Glomerular visceral epithelial cell (primary cell): Measurements from ENCODE around the gene FAM20C.
"Not testable (repeated sequence)": the region's sequence is repeated elsewhere in the genome, so short reads cannot be mapped to it uniquely, and the experiment has no call there.

ENCODE experiments used
- DNase-seq: peaks from one replicate; pipeline ENCODE4 v3.0.0-alpha.2; 2016; ENCODE audit errors: extremely low spot score

FAM20C gene

DNA sequence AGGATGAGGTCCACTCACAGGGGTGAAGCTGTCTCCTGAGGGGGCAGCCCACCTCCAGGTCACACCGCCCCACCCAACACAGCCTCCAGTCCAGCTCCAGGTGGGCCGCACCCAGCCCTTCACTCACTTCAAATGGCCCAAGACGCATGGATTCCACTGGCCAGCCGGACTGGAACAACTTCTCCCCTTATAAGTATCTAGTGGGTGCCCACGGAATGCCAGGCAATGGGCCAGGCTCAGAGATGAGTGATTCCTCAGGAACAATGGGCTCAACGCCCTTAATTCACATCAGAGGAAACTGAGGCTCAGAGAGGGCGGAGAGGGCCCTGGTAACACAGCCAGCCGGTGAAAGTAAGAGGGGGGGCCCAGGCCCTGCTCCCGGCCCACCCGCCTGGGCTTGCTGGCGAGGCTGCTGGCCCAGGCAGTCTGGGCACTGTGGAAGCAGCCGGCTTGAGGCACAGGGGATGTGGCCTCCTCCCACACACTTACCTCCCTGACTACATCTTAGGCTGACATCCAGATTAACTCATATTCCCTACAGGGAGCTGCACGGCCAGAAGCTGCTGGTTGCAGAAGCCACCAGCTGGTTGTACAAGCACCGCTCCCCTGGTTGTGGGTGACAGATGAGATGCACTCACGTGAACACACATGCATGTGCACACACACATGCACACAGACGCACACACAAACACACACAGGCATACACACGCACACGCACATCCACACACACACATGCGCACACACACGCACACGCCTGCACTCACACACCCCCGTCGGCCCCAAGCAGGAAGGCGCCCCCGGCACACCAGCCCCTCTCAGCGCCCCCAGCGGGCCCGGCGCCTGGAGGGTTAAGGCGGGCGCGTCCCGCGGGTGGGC is 1.0 kb upstream of the FAM20C start:
- peak; percentile 72 for DNase-seq

DNA sequence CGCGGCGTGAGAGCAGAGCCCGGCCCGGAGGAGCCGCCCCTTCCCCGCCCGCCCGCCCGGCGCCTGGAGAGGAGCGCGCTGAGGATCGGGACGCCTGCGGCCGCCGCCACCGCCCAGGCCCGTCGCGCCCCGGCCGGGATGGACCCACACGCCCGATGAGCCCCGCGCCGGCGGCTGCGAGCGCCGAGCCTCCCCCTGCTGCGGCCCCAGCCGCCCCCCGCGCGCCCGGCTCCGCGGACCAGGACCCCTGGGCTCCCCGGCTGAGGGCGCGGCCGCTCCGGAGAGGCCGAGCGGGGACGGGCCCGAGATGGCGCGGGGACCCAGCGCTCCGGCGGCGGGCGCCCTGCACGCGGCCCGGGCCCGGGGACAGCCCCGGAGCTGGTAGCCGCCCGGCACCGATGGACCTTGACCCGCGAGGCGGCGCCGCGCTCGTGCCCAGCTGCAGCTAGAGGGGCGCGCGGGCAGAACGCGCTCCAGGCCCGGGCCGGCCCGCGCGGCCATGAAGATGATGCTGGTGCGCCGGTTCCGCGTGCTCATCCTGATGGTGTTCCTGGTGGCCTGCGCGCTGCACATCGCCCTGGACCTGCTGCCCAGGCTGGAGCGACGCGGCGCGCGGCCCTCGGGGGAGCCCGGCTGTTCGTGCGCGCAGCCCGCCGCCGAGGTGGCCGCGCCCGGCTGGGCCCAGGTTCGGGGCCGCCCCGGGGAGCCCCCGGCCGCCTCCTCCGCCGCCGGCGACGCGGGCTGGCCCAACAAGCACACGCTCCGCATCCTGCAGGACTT is 520 bp downstream of the FAM20C start:
- no peak for DNase-seq

DNA sequence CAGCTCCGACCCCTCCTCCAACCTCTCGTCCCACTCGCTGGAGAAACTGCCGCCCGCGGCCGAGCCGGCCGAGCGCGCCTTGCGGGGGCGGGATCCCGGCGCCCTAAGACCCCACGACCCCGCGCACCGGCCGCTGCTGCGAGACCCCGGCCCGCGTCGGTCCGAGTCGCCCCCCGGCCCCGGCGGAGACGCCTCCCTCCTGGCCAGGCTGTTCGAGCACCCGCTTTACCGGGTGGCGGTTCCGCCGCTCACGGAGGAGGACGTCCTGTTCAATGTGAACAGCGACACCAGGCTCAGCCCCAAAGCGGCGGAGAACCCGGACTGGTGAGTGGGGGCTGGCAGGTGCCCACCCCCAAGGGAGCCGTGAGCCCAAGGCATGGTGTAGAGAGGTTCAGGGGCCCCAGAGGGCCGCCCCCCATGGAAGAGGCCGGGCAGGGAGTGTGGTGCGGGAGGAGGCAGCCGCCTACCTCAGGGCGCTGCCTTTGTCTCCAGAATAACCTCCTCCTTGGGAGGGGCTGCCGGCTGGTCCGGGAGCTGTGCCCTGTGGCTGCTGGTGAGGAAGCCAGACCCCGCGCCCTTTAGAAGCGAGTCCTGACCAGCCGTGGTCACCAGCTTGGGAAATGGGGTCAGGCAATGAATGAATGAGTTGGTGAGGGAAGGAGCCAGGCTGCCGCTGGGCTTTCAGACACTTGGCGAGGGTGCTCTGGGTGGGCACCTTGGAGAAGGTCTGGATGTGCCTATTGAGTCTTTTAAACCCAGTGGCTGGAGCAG is 1.3 kb downstream of the FAM20C start:
- DNase-seq, result no peak

DNA sequence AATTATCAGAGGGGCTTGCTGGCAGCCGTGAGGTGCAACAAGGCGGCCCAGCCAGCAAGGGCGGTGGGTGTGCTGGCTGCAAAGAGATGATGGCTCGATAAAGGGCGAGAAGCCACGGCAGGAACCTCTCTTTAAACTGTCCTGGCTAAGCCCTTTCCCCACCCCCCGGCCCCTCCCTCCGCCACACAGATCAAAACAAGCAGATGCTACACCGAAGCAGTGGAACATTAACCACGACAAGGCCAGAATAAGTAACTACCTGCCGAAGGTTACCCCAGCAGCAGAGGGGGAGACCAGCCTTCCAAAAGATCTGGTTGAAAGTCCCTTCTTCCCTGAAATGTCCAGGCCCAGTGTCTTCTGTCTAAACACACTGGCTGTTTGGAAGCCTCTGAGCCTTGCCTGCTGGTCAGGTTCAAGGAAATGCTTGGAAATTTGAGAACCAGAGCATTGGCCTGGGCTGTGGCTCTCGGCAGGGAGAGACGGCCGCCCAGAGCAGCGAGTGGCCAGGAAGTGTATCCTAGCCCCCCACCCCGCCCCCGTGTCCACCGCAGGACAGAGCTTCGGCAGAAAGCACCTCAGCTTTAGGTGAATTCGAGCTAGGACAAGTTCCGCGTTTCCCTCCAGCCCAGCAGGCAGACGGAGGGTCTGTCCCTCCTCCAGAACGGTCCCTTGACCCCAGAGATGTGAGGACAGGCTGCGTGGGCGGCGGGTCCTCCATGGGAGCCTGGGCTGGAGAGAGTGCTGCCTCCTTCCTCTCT is 2.1 kb downstream of the FAM20C start:
- DNase-seq, result peak; percentile 44

DNA sequence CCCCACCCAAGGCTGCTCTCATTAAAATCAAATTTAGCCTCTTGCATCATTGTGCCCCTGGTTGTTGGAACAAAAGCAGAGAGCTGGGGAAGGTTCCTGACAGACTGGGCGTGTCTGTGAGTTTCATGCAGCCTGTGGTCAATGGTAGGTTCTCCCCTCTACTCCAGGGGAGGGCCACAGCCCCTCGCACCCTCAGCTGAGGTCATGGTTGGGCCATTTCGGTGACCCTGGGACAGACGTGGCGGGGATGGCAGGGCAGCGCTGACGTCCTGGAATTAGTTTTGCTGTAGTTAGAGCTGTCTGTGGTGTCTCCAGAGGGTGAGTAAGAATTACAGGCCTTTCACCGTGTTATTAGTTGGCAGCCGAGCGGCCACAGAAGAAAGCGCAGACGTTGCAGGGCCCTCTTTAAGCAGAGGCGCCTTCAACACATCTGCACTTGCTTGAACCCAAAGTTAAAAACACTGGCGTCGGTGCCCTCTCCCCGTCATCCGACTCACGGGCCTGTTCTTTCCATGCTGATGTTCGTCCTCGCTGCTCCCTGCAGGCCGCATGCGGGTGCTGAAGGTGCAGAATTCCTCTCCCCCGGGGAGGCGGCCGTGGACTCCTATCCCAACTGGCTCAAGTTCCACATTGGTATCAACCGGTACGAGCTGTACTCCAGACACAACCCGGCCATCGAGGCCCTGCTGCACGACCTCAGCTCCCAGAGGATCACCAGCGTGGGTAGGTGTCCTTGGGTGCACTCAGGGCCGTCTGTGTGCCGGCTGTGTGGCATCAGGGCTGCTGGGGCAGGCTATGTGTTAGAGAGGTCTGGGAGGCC is 2.8 kb downstream of the FAM20C start:
- no peak for DNase-seq

DNA sequence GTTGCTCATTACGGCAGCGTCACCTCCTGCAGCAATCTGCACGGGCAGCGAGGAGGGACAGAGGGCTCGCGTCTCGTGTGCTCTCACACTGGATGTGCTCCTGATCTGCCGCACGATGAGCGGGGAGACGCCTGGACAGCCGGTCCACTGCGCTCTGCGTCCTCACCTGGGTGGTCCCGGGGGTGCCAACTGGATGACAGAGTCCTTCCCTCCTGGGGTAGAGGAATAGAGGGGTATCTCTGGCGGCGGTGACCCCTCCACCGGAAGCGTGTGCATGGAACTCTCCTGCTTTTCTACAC is 3.4 kb downstream of the FAM20C start:
- no peak for DNase-seq

DNA sequence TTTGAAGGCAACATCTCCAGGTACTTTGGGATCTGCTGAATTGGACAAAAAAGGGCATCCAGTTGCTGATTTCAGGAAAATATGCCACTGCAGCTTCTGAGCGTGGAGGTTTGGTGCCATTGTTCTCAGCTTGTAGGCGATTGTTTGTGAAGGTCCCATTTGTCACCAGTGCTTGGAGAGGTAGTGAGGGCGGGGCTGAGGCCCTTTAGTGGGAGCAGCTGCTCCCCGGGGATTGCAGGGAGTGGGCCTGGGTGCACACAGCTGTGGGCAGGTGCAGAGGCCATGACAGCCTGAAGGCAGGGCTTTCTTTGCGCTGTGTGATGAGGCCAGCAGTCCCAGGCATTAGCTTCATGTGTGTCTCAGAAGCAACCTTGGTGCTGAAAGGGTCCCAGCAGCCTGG is 3.9 kb downstream of the FAM20C start:
- no peak for DNase-seq

DNA sequence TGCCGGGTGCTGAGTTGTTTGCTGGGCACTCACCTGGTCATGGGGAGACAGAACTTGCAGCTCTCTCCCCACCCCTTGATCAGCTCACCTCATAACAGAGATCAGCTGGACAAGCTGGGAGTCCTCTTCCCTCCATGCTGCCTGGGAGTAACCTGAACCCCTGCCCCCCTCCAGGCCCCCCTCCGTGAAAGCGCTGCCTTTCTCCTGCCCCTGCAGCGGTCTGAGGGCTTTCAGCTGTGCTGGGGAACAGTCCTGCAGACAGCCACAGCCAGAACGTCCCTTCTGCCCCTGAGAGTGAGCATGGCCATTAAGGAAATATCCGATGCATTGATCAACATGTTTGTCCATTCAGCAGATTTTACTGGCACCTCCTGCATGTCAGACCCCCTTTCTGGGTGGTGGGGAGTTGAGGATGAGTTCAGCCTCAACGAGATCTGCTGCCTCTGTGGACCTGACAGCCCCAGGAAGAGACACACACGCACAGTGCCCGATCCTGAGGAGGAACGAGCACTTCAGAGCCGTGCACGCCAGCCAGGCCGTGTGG is 4.5 kb downstream of the FAM20C start:
- no peak for DNase-seq

DNA sequence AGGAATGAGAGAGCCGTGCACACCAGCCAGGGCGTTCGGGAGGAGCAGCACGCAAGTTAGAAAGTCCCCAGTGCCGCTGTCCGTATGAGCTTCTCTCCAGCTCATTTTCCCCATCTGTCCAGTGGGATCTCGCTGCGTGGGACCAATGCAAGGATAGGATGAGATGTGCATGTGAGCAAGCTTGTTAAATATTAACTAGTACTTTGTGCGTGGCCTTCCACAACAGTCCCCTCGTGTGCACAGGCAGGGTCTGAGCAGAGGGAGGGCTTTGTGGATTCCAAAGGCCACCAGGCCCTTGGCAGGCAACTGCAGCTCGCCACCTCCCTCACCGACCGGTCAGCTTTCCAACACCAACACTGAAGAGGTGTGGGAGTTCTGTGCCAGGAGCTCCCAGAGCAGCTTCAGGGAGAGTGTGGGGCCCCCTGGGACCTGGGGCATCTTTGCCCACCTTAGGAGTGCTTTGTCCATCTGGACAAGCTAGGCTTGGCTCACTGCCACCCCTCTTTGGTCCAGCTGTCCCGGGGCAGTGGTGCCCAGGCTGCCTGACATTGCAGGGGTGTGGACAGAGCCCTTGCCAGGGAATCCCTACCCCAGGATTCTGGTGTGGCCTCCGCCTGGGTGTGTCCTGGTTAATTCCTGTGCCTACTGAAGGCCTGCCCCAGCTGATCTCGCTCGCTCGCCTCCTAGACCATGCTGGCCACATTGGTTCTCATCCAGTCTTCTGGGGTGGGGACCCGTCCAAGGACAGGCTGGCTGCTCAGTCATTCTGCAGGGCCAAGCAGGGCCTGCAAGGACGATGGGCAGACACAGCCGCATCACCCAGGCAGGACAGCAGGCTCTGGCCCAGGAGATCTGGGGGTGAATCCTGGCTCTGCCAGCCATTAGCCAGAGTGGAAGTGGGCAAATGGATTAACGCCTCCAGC is 5.3 kb downstream of the FAM20C start:
- DNase-seq, result no peak

DNA sequence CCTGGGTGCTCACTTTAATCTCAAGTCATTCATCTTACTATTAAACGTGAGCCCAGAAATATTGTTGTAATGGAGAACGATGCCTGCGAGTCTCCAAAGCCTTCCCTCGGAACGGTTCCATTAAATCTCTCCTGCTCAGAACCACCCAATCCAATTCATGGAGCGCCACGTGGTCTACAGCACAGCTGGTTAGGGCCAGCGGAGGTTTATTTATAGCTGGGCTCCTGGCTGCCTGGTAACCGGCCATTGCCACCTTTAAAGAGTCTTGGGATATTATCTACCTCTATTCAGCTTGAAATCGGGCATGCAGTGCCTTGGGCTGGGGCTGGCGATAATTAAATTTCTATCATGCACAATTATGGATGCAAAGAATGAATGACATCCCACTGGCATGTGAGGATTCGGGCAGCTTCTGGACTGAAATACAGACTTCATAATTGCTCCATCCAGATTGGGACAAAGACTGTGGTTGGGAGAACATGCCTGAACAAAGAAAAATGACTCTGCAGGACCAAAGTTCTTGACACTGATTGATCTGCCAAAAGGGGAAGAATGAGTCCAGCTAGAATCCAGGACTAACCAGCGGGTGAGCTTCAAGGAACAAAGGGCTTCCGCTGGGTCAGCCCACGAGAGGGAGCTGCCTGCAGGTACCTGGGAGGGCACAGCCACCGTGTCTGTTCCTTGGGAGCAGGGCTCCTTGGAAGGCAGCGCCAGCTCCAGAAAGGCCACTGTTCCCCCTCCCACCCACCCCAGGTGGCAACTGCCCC is 7.3 kb downstream of the FAM20C start:
- no peak for DNase-seq

DNA sequence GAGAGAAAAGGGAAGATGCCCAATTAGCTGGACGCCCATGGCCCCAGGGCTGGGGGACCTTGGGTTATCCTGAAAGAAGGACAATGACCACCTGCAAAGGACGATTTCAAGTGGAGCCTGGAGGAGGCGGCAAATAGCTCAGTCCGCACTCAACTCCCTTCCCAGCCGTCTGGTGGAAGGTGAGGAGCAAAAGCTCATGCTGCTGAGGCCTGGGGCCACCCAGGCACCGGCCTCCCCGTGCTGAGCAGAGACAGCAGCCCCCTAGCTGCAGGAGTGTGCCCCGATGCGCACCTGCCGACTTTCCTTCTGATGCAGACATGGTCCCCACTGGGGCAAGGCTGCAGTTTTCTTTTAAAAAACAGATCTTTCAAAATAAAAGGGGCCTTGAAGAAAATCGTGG is 7.9 kb downstream of the FAM20C start:
- no peak for DNase-seq

DNA sequence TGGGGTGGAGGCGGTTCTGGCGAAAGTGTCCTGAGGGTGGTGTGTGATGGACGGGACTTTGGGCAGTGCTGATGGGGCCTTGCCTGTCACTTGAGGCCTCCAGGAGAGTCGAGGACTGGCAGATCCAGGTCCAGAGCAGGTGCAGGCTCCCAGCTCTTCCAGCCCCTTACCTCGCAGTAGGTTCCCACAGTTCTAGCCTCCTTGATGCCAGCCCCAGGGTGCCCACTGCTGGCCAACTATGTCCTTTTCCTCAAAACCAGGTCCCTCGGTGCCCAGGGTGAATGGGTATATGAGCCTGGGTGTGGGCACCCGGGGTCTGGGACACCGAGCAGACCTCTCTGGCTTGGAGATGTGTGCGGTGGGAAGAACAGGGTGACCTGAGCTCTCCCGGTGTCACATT is 8.3 kb downstream of the FAM20C start:
- no peak for DNase-seq

DNA sequence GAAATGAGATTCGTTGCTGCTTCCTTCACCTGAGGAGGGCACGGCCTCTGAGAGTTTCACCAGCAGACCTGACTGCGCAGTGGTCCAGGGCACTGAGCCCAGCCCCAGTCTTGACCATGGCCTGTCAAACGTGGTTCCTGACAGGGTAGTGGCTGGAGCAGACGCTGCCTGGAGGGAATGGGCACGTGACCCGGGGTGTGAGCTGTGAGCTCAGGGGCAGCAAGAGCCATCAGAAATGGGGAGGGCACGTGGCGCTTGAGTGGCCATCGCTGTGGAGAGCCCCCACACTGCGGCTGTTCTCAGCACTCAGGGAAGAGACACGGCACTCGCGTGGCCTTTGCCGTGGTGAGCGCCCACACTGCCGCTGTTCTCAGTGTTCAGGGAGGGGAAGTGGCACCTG is 12.0 kb downstream of the FAM20C start:
- no peak for DNase-seq

DNA sequence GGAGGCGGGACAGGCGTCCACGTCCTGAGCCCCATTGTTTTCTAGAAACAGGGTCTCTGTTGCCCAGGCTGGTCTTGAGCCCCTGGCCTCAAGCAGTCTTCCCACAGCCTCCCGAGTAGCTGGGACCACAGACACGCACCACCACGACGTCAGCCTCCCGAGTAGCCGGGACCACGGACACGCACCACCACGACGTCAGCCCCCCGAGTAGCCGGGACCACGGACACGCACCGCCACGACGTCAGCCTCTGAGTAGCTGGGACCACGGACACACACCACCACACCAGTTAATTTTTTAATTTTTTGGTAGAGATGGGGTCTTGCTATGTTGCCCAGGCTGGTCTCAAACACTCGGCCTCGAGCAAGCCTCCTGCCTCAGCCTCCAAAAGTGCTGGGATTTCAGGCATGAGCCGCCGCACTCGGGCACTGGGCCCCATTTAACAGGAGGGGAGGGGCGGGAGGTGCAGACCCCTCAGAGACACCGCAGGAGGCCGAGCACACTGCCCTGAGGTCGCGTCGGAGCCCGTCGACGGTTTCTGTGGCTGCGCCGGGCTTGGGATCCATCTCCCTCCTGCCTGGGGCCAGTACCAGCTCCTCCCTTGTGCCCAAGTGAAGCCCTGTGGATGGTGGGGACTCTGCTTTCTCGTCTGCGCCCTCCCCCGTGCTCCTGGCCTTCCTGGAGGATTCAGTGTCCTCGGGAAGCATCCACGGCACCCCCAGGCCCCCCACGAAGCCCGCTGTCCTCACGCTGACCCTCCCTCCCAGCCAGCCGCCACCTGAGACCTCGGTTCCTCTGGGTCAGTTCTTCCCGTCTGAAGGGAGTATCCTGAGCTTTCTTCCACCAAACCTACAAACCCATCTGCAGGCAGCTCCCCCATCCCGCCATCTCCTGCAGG is 13.0 kb downstream of the FAM20C start:
- DNase-seq, result no peak

DNA sequence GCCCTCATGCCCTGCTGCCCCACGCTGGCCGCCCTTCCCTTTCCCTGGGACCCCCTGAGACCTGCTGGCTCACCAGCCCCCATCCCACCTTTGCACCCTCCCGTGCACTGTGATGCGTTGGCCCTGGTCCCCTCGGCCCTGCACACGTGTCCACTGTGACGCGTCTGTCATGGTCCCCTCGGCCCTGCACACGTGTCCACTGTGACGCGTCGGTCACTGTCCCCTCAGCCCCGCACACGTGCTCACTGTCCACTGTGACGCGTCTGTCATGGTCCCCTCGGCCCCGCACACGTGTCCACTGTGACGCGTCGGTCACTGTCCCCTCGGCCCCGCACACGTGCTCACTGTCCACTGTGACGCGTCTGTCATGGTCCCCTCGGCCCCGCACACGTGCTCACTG is 14.0 kb downstream of the FAM20C start:
- not testable (repeated sequence) for DNase-seq

DNA sequence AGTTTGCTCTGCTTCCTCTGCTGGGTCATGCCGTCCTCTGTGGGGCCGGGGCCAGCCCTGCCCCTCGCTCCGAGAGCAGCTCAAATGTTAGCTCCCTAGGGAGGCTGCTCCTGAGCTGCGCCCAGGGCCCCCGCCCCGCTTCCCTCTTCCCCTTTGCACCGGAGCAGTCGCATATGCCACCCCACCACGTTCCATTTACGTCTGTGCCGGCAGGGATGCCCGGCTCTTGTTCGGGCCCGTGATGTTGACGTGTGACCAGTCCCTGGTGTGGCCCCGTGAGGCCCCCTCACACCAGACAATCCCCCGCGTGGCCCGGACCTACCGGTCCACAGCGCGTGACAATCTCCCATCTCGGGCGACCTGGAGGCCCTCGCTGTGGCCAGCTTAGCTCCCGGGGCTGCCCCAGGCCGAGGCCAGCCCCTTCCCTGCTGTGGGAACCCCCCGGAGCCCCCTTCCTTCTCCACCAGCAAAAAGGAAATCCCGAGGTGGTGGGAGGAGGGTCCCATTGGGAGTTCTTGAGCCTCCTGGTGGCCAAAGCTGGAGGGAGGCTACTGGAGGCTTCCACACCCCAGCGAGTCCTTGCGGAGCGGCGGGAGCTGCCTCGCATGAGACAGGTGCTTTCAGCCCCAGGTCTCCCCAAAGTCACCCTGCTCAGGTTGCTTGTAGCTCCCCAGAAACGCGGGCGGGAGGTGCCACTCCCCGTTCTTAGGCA is 15.2 kb downstream of the FAM20C start:
- DNase-seq, result no peak

DNA sequence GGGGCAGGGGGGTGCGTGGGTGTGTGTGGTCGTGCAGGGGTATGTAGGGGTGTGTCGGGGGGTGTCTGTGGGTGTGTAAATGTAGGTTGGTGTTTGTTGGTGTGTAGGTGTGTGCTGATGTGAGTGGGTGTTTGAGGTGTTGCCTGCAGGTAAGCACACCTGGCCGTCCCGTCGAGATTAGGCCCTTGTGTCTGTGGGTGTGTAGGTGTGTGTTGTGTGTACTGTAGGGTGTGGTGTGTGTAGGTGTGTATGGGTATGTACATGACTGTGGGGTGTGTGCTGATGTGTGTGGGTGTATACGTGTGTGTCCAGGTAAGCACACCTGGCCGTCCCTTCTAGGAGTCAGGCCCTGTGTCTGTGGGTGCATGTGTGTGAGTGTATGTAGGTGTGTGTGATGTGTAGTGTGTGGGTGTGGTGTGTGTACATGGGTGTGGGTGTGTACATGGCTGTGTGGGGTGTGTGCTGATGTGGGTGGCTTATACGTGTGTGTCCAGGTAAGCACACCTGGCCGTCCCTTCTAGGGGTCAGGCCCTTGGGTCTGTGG is 15.8 kb downstream of the FAM20C start:
- DNase-seq, result no peak
